Adrenal gland (tissue), 5 donors: ENCODE data around the gene GALNT18.

Source experiments
- CTCF ChIP-seq, 6 experiments: fragments of 450-650 bp in 4 of 6; fragments of 200-600 bp in 2 of 6; sonication (generic) in 1 of 6; IDR thresholded peaks; 1 replicate in 5 of 6; 2 replicates in 1 of 6; pipeline versions ENCODE4 v1.5.1 to v1.8.0; 2016 to 2021; ENCODE audit warnings: antibody characterized with exemption in 6 of 6, mild to moderate bottlenecking in 2 of 6, moderate library complexity in 1 of 6
- POLR2A ChIP-seq, 2 donors: fragments of 450-650 bp; IDR thresholded peaks; one replicate each; pipeline ENCODE4 v1.6.1; 2017; ENCODE audit warnings: antibody characterized with exemption in 2 of 2, mild to moderate bottlenecking in 2 of 2, moderate library complexity in 1 of 2
- donor health status: DM: no; HTN: no; CAD: no.

DNA sequence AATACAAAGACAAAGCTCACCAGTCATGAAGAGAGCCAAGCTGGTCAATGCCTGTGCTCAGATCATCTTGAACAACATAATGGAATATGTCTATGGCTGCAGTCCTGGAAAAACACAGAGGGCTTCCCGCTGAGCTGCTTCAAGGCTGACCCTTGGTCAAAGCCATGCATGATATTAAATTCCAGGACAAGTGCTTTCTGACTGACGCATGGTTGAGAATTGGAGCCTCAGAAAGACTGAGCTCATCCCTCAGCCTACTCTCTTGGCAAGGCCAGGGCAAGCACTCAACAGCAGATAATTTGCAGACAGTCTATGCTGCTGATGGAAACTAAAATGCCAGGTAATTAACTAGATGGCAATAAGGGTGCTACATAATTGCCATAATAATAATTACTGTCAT lies 89.2 kb downstream of the GALNT18 start:
- TF ChIP-seq CTCF (IDR thresholded peaks at IDR 0.05) (no peak), POLR2A (IDR thresholded peaks at IDR 0.05) (no peak)
